ENCODE data around the gene CRELD2.

CRELD2 gene

DNA sequence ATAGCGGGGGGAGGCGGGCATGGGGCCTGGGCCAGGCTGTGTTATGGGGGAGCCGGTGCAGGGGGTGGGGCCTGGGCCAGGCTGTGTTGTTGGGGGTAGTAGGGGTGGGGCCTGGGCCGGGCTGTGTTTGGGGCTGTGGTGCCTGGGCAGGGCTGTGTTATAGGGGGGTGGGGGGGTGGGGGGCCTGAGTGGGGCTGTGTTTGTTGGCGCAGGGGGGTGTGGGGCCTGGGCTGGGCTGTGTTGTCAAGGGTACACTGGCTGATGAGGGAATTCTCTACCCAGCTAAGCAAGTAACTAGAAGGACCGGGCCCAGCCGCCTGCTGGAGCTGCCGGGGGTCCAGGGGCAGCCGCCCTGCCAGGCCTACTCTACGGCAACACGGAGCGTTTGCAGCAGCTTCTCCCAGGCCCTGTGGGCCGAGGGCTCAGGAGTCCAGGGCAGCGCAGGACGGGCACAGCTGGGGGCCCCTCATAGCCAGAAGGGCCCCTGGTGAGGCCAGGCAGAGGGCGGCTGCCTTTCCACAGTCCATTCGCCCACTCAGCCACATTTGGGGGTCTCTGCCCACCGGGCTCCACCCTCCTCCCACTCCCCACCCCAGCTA is 32.1 kb downstream of the CRELD2 start:
- no peak overlapping the region for H3K4me3 Mint-ChIP-seq
- H3K27ac Mint-ChIP-seq: no peak overlapping the region
- H3K36me3 Mint-ChIP-seq: no peaks in the 10 kb centered on the region
- H3K27me3 Mint-ChIP-seq: no peaks in the 10 kb centered on the region
- peaks cover 9% of the 10 kb centered on the region for H3K4me1 Mint-ChIP-seq (ENCODE audit: low read depth)
- H3K9me3 Mint-ChIP-seq (ENCODE audit: low read depth): no peaks in the 10 kb centered on the region

DNA sequence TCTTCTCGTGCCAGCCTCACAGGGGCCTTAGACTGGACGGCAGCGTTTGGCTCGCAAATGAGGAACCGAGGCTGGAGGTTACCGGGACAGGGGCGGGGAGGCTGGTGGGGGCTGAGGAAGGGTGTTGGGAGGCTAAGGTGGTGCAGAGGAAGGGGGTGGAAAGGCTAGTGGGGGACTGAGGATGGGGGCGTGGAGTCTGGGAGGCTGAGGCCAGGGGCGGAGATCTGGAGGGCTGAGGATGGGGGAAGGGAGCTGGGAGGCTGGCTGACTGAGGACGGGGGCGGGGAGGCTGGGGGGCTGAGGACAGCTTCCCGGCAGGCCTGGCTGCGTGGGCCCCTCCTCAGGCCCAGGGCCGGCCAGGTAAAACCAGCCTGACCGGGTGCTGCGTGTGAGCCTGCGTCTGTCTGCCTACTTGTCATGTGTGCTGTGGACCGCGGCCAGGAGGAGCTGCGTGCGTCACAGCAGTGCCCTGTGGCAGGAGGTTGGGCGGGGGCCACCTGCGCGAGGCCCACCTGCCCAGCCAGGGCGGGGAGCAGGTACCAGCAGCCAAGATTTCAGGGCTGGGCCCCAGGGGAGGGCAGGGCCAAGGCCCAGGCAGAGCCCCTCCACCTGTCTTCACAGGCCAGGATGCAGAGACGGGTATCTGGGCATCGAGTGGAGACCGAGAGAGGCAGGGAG is 32.7 kb downstream of the CRELD2 start:
- no peak overlapping the region for H3K27ac Mint-ChIP-seq
- H3K4me1 Mint-ChIP-seq (ENCODE audit: low read depth): peaks cover 3% of the 10 kb centered on the region
- no peaks in the 10 kb centered on the region for H3K9me3 Mint-ChIP-seq (ENCODE audit: low read depth)
- no peak overlapping the region for H3K4me3 Mint-ChIP-seq
- no peaks in the 10 kb centered on the region for H3K27me3 Mint-ChIP-seq
- no peaks in the 10 kb centered on the region for H3K36me3 Mint-ChIP-seq

DNA sequence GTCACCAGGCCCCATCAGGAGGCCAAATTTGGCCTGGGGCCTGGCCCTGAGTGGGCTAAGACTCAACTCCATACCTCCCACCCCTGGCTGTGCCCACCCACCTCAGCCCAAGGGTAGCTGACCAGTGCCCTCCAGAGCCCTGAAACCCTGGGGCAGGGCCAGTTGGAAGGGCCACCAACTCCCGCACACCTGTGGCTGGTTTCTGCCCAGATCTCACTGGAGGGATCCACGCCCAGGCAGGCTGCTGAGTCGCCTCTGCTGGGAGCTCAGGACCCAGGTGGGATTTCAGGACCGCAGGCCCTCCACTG is 33.2 kb downstream of the CRELD2 start:
- H3K4me3 Mint-ChIP-seq: no peak overlapping the region
- no peak overlapping the region for H3K27ac Mint-ChIP-seq
- H3K36me3 Mint-ChIP-seq: no peaks in the 10 kb centered on the region
- no peaks in the 10 kb centered on the region for H3K4me1 Mint-ChIP-seq (ENCODE audit: low read depth)
- H3K27me3 Mint-ChIP-seq: no peaks in the 10 kb centered on the region
- H3K9me3 Mint-ChIP-seq (ENCODE audit: low read depth): no peaks in the 10 kb centered on the region

GRCh38 chr22:49951986-49952896 is 33.8 kb downstream of the CRELD2 start:
- no peaks in the 10 kb centered on the region for H3K27me3 Mint-ChIP-seq

GRCh38 chr22:49953027-49953679 is 34.7 kb downstream of the CRELD2 start:
- Mint-ChIP-seq H3K9me3 (ENCODE audit: low read depth) (no peaks in the 10 kb centered on the region), H3K4me1 (ENCODE audit: low read depth) (peaks cover 2% of the 10 kb centered on the region), H3K4me3 (no peak overlapping the region), H3K27me3 (no peaks in the 10 kb centered on the region), H3K27ac (no peak overlapping the region), H3K36me3 (no peaks in the 10 kb centered on the region)

More at GRCh38 chr22:49951986-49952896, 33.8 kb downstream of the CRELD2 start:
- Mint-ChIP-seq H3K9me3 (ENCODE audit: low read depth) (no peaks in the 10 kb centered on the region), H3K27ac (no peak overlapping the region), H3K36me3 (no peaks in the 10 kb centered on the region), H3K4me1 (ENCODE audit: low read depth) (no peaks in the 10 kb centered on the region), H3K4me3 (no peak overlapping the region)

GRCh38 chr22:49953680-49954344 is 35.4 kb downstream of the CRELD2 start:
- Mint-ChIP-seq H3K4me3 (no peak overlapping the region), H3K27ac (no peak overlapping the region), H3K9me3 (ENCODE audit: low read depth) (no peaks in the 10 kb centered on the region), H3K36me3 (no peaks in the 10 kb centered on the region), H3K4me1 (ENCODE audit: low read depth) (peaks cover 2% of the 10 kb centered on the region), H3K27me3 (no peaks in the 10 kb centered on the region)

- Mint-ChIP-seq H3K4me3 (no peak overlapping the region), H3K27me3 (no peaks in the 10 kb centered on the region), H3K9me3 (ENCODE audit: low read depth) (no peaks in the 10 kb centered on the region), H3K36me3 (no peaks in the 10 kb centered on the region), H3K4me1 (ENCODE audit: low read depth) (peaks cover 7% of the 10 kb centered on the region), H3K27ac (no peak overlapping the region)
Measured at GRCh38 chr22:49954354-49954753, 35.9 kb downstream of the CRELD2 start.

- Mint-ChIP-seq H3K4me1 (ENCODE audit: low read depth) (peaks cover 9% of the 10 kb centered on the region), H3K36me3 (no peaks in the 10 kb centered on the region), H3K9me3 (ENCODE audit: low read depth) (no peaks in the 10 kb centered on the region), H3K27me3 (no peaks in the 10 kb centered on the region), H3K27ac (no peak overlapping the region), H3K4me3 (no peak overlapping the region)
Measured at GRCh38 chr22:49954991-49955580, 36.7 kb downstream of the CRELD2 start.

- Mint-ChIP-seq H3K27me3 (no peaks in the 10 kb centered on the region), H3K27ac (no peak overlapping the region), H3K36me3 (no peaks in the 10 kb centered on the region)
Measured at GRCh38 chr22:49955581-49956417, 37.4 kb downstream of the CRELD2 start.

GRCh38 chr22:49956418-49956770 is 38.0 kb downstream of the CRELD2 start:
- Mint-ChIP-seq H3K27ac (no peak overlapping the region), H3K4me1 (ENCODE audit: low read depth) (peaks cover 9% of the 10 kb centered on the region), H3K27me3 (no peaks in the 10 kb centered on the region), H3K9me3 (ENCODE audit: low read depth) (no peaks in the 10 kb centered on the region), H3K4me3 (no peak overlapping the region), H3K36me3 (no peaks in the 10 kb centered on the region)

More at GRCh38 chr22:49955581-49956417, 37.4 kb downstream of the CRELD2 start:
- H3K9me3 Mint-ChIP-seq (ENCODE audit: low read depth): no peaks in the 10 kb centered on the region
- H3K4me1 Mint-ChIP-seq (ENCODE audit: low read depth): peaks cover 9% of the 10 kb centered on the region
- no peak overlapping the region for H3K4me3 Mint-ChIP-seq

GRCh38 chr22:49956914-49957825 is 38.7 kb downstream of the CRELD2 start:
- Mint-ChIP-seq H3K36me3 (no peaks in the 10 kb centered on the region), H3K9me3 (ENCODE audit: low read depth) (no peaks in the 10 kb centered on the region), H3K27ac (no peak overlapping the region), H3K27me3 (no peaks in the 10 kb centered on the region), H3K4me3 (no peak overlapping the region), H3K4me1 (ENCODE audit: low read depth) (peaks cover 9% of the 10 kb centered on the region)

DNA sequence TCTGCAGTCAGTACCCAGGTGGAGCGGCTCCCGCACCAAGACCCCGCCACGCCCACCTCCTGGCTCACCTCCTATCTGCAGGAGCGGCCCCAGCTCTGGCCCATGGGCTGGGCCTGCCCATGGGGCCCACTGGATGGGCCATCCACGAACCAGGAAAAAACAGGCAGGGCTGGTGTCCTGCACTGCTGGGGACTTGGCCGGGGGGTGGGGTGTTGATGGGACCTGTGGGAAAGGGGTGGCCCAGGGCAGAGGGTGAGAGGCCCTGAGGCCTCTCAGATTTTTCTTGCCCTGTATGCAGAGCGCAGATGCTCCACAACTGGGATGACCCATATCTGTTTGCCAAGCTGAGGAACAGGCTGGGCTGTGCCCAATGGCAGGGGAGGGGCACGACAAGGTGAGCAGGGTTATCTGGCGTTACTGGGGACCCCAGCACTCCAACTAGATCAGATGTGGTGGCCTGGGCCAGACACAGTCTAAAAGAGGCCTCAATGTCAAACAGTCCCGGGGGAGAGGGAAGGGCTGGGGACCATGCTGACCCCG is 39.5 kb downstream of the CRELD2 start:
- no peaks in the 10 kb centered on the region for H3K36me3 Mint-ChIP-seq
- no peaks in the 10 kb centered on the region for H3K27me3 Mint-ChIP-seq
- H3K4me3 Mint-ChIP-seq: no peak overlapping the region
- peak overlapping the region; percentile 37 for H3K27ac Mint-ChIP-seq
- no peaks in the 10 kb centered on the region for H3K9me3 Mint-ChIP-seq (ENCODE audit: low read depth)
- peaks cover 9% of the 10 kb centered on the region for H3K4me1 Mint-ChIP-seq (ENCODE audit: low read depth)
